ENCODE measurements around the gene PTPRS.
"Not testable (repeated sequence)": the region's sequence is repeated elsewhere in the genome, so short reads cannot be mapped to it uniquely, and the experiment has no call there.

- TF ChIP-seq CTCF (IDR thresholded peaks at IDR 0.05; ENCODE audit: borderline replicate concordance, extremely low read depth, low read length, poor library complexity, severe bottlenecking); EZH2 (IDR thresholded peaks at IDR 0.05; ENCODE audit: borderline replicate concordance, low read depth, low read length, severe bottlenecking): not testable (repeated sequence)
Observed at GRCh38 chr19:5381197-5381596, 40.6 kb upstream of the PTPRS start.
